ENCODE data around the gene SMAD2. TPM values are rescaled to one million over a fixed set of nuclear protein-coding genes. Genes with fewer than 3 reads are reported as not detected.

Gene SMAD2
- total and polyA plus RNA-seq, 9 of the 15 experiments (the other 6 are each of a cell fraction or from before 2014, with no cell fraction given): 9.2 to 49.6 (median 33.7) TPM

GRCh38 chr18:47898696-47899095 is 31.8 kb downstream of the SMAD2 start:
- WGBS (ENCODE audit: insufficient coverage, low coverage, missing lambda C conversion rate): 29% methylated on average over 2 of the region's 2 CpGs
- Histone ChIP-seq H3K27ac (ENCODE audit: extremely low read depth, low read depth, low read length) (no peak overlapping the region), H3K4me2 (ENCODE audit: insufficient read depth, low read length) (no peak overlapping the region), H3K9me3 (replicated peaks; ENCODE audit: control insufficient read depth, insufficient read depth, low read depth, low read length) (no peaks in the 10 kb centered on the region), H3K27me3 (ENCODE audit: control insufficient read depth in 2 of 2, insufficient read depth in 2 of 2, low read length in 2 of 2) (no peaks in the 10 kb centered on the region), H3K4me3 (no peak overlapping the region), H2AFZ (ENCODE audit: low read depth, low read length) (no peak overlapping the region), H3K9ac (ENCODE audit: insufficient read depth in 1 of 2, low read depth in 2 of 2, low read length in 2 of 2) (no peak overlapping the region), H3K4me1 (replicated peaks in 1 of 2; ENCODE audit: control insufficient read depth in 2 of 2, insufficient read depth in 2 of 2, low read length in 2 of 2) (peaks cover 5 to 26% of the 10 kb centered on the region in 2 experiments; a peak in 4 of 5 replicates), H4K20me1 (replicated peaks; ENCODE audit: control insufficient read depth, insufficient read depth, low read length) (peaks cover 8% of the 10 kb centered on the region; the same call in 1 of the 2 replicates), H3K36me3 (ENCODE audit: control insufficient read depth, insufficient read depth, low read length) (peaks cover 8% of the 10 kb centered on the region; the same call in 2 of the 3 replicates), H3K9me1 (ENCODE audit: control insufficient read depth, insufficient read depth, low read length) (no peaks in the 10 kb centered on the region), H3K79me2 (ENCODE audit: control insufficient read depth, insufficient read depth, low read length) (peaks cover 89% of the 10 kb centered on the region)
- no peak for ATAC-seq
- ChIA-PET CTCF (ENCODE audit: low intra/inter-chr PET ratio) (no interaction called here), POLR2A (interaction anchor here (1.1 to 1.4 kb wide), 2 partner anchors 11 to 32 kb away, joined by 4 to 5 read pairs; partner anchors contain the start of gene SMAD2)
- no peak for DNase-seq (ENCODE audit: extremely low read depth in 1 of 4, low spot score in 3 of 4)
- TF ChIP-seq ZNF778 (CRISPR knock-in tag; IDR thresholded peaks at IDR 0.05) (no peak), ZNF740 (CRISPR knock-in tag; IDR thresholded peaks at IDR 0.05) (no peak), ZNF740 (tag; IDR thresholded peaks at IDR 0.05) (no peak), STAT5A (IDR thresholded peaks at IDR 0.05; ENCODE audit: borderline replicate concordance, low read length) (no peak), NFIC (IDR thresholded peaks at IDR 0.05) (peak; percentile 85), MECOM (CRISPR knock-in tag; IDR thresholded peaks at IDR 0.05) (no peak), POLR3A (IDR thresholded peaks at IDR 0.05; ENCODE audit: borderline replicate concordance, extremely low read depth, insufficient read depth, insufficient read length) (no peak), RCOR1 (IDR thresholded peaks at IDR 0.05; ENCODE audit: borderline replicate concordance in 1 of 2, low read depth in 2 of 2, low read length in 2 of 2) (no peak), ZBED1 (IDR thresholded peaks at IDR 0.05) (no peak)
- no peak for FAIRE-seq
- no TSS peak for BruUV-seq (replicated peaks)
- intact Hi-C loops (cut with micrococcal nuclease): loop anchor here (5.0 kb wide), 1 partner anchor 34 kb away; the partner anchor contains the start of gene SMAD2
- in situ Hi-C loops (cut with MboI): no loop called here
